Measurements from ENCODE around the gene TNNI3. TPM values are rescaled to one million over a fixed set of nuclear protein-coding genes. Genes with fewer than 3 reads are reported as not detected.

Gene TNNI3
- total and polyA plus RNA-seq, 10 of the 15 experiments (the other 5 are each of a cell fraction or from before 2014, with no cell fraction given): not detected

DNA sequence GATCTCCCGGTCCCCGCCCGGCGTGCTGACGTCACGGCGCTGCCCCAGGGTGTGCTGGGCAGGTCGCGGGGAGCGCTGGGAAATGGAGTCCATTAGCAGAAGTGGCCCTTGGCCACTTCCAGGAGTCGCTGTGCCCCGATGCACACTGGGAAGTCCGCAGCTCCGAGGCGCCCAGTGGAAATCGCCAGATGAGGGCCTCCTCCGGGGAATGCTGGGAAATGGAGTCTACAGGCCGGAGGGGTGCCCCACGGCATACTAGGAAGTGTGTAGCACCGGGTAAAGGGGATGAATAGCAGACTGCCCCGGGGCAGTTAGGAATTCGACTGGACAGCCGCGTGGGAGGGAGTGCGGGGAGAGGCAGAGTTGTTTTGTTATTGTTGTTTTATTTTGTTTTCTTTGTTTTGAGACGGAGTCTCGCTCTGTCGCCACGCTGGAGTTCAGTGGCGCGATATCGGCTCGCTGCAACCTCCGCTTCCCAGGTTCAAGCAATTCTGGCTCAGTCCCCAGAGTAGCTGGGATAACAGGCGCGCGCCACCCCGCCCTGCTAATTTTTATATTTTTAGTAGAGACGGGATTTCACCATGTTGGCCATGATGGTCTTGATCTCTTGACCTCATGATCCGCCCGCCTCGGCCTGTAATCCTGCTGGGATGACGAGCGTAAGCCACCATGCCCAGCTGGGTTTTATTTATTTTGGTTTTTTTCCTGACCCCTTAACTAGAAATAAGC lies 39.7 kb downstream of the TNNI3 start (continued):
- TF ChIP-seq, protein P1, sequence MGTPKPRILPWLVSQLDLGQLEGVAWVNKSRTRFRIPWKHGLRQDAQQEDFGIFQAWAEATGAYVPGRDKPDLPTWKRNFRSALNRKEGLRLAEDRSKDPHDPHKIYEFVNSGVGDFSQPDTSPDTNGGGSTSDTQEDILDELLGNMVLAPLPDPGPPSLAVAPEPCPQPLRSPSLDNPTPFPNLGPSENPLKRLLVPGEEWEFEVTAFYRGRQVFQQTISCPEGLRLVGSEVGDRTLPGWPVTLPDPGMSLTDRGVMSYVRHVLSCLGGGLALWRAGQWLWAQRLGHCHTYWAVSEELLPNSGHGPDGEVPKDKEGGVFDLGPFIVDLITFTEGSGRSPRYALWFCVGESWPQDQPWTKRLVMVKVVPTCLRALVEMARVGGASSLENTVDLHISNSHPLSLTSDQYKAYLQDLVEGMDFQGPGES (IDR thresholded peaks at IDR 0.05): no peak
- no peak for TF ChIP-seq WRNIP1 (IDR thresholded peaks at IDR 0.05; ENCODE audit: borderline replicate concordance, low read depth, low read length)
- no peak for TF ChIP-seq ZBED1 (IDR thresholded peaks at IDR 0.05; ENCODE audit: borderline replicate concordance)
- TF ChIP-seq HCFC1 (IDR thresholded peaks at IDR 0.05; ENCODE audit: low read length): peak; percentile 96
- peak; percentile 85 for TF ChIP-seq YY1 (IDR thresholded peaks at IDR 0.05; ENCODE audit: low read depth, low read length)

DNA sequence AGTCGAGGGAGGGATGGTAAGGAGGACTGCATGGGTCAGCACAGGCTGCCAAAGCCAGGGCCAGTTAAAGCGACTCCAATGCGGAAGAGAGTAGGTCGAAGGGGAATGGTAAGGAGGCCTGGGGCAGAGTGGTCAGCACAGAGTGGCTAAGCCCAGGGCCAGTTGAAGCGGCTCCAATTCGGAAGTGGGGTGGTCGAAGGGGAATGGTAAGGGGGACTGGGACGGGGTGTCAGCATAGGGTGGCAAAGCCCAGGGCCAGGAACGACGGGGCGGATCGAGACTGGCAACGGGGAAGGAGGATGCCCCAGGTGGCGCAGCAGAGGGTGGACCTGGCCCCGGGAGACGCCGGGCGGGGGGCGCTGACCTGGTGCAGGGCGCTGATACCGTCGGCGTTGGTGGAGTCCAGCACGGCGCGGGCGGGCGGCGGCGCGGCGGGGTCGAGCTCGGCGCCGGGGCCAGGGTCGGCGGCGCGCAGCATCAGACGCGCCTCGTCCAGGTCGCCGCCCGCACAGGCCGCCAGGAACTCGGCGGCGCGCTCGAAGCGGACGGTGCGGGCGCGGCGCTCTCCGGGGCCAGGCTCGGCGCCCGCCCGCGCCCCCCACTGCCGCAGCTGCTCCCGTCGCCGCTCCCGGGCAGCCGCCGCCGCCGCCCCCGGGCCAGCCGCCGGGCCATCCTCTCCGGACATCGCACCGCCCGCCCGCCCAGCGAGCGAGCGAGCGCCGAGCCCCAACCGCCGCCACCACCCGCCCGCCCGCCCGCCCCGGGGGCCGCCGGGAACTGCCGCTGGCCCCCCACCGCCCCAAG lies 40.5 kb downstream of the TNNI3 start, which contains the start of gene PPP1R12C:
Gene PPP1R12C, minus strand, starts transcription at position 779 of the 804 bp plus-strand sequence. Its CDS starts 94 bp downstream, at position 685.
- no TSS peak for BruUV-seq (replicated peaks)
- Histone ChIP-seq H4K20me1 (ENCODE audit: control insufficient read depth, insufficient read depth) (peaks cover 3% of the 10 kb centered on the region; the same call in 1 of the 2 replicates), H2AFZ (ENCODE audit: control insufficient read depth, low read depth, low read length) (peak within 1 kb of the TSS; percentile 67), H3K4me2 (ENCODE audit: control insufficient read depth, insufficient read depth) (peak within 1 kb of the TSS; percentile 90), H3K27me3 (replicated peaks in 1 of 2; ENCODE audit: control insufficient read depth in 2 of 2, insufficient read depth in 2 of 2, low read length in 1 of 2) (no peaks in the 10 kb centered on the region), H3K36me3 (ENCODE audit: control insufficient read depth in 2 of 2, insufficient read depth in 2 of 2, low read length in 1 of 2) (peaks cover 0 to 2% of the 10 kb centered on the region in 2 experiments; a peak in 1 of 4 replicates), H3K4me3 (peak within 1 kb of the TSS; percentile 97), H3K79me2 (ENCODE audit: control insufficient read depth, insufficient read depth, low read length) (peaks cover 38% of the 10 kb centered on the region), H3K27ac (ENCODE audit: control insufficient read depth, insufficient read depth) (peak within 1 kb of the TSS; percentile 74), H3K9ac (ENCODE audit: control insufficient read depth, insufficient read depth, low read length) (peak within 1 kb of the TSS; percentile 68), H3K9me3 (replicated peaks; ENCODE audit: control insufficient read depth, insufficient read depth, low read length) (no peaks in the 10 kb centered on the region), H3K4me1 (ENCODE audit: control insufficient read depth, insufficient read depth, low read length) (peaks cover 22% of the 10 kb centered on the region)
- POLR2A ChIA-PET: interaction anchor here (1.0 kb wide), 1 partner anchor 223 kb away, joined by 3 read pairs; the partner anchor contains the start of gene KMT5C
- TF ChIP-seq STAT3 (IDR thresholded peaks at IDR 0.05; ENCODE audit: low read depth, low read length): no peak
- TF ChIP-seq RAD21 (IDR thresholded peaks at IDR 0.05; ENCODE audit: insufficient read depth, low read depth, low read length): no peak
- TF ChIP-seq SMARCA5 (IDR thresholded peaks at IDR 0.05): 0 out of 2 replicates have a peak, but pooled peaks have one; percentile 57
- TF ChIP-seq BACH1 (IDR thresholded peaks at IDR 0.05; ENCODE audit: borderline replicate concordance): peak; percentile 58; the same call in 1 of the 2 replicates
- no peak for TF ChIP-seq NR2C2 (IDR thresholded peaks at IDR 0.05; ENCODE audit: borderline replicate concordance, control insufficient read depth, insufficient read length, low read depth)
- TF ChIP-seq FOS (IDR thresholded peaks at IDR 0.05; ENCODE audit: borderline replicate concordance, extremely low read depth, insufficient read length): no peak
- TF ChIP-seq TCF7 (IDR thresholded peaks at IDR 0.05; ENCODE audit: borderline replicate concordance): no peak
- no peak for TF ChIP-seq ASH2L (IDR thresholded peaks at IDR 0.05; ENCODE audit: borderline replicate concordance, low read depth)
- peak; percentile 33; the same call in 1 of the 2 replicates for TF ChIP-seq LARP7 (IDR thresholded peaks at IDR 0.05)
- peak; percentile 70; the same call in 1 of the 2 replicates for TF ChIP-seq POLR2A (IDR thresholded peaks at IDR 0.05; ENCODE audit: low read depth, low read length)
- no peak for TF ChIP-seq PML (IDR thresholded peaks at IDR 0.05; ENCODE audit: low read length)
- SMC1A ChIA-PET (ENCODE audit: uncharacterized antibody, unreplicated experiment): interaction anchor here (0.7 to 1.1 kb wide), 2 partner anchors 134 to 143 kb away, joined by 3 read pairs; no protein-coding TSS in a partner anchor
- DNase-seq (ENCODE audit: low read depth, low spot score): no peak
- in situ Hi-C loops (cut with MboI): no loop called here
- no peak for ATAC-seq
- intact Hi-C loops (cut with micrococcal nuclease; ENCODE audit: unreplicated experiment): no loop called here
- RAD21 ChIA-PET (ENCODE audit: unreplicated experiment): interaction anchor here (0.6 to 1.6 kb wide), 2 partner anchors 267 to 387 kb away, joined by 3 to 6 read pairs; partner anchors contain the start of gene TMEM238
- CTCF ChIA-PET: interaction anchor here (1.0 kb wide), 1 partner anchor 537 kb away, joined by 4 read pairs; no protein-coding TSS in a partner anchor
- FAIRE-seq: no peak
- WGBS (ENCODE audit: insufficient coverage, insufficient replicate concordance, low lambda C conversion rate, missing lambda C conversion rate): under 1% methylated on average over 41 of the region's 97 CpGs

Measured in GM12878 (cell line).